ENCODE results near the gene MVD.
"Not testable (repeated sequence)": the region's sequence is repeated elsewhere in the genome, so short reads cannot be mapped to it uniquely, and the experiment has no call there.

The MVD gene

GRCh38 chr16:88681084-88681680 lies 18.3 kb upstream of the MVD start:
- DNase-seq, result peak; percentile 22

DNA sequence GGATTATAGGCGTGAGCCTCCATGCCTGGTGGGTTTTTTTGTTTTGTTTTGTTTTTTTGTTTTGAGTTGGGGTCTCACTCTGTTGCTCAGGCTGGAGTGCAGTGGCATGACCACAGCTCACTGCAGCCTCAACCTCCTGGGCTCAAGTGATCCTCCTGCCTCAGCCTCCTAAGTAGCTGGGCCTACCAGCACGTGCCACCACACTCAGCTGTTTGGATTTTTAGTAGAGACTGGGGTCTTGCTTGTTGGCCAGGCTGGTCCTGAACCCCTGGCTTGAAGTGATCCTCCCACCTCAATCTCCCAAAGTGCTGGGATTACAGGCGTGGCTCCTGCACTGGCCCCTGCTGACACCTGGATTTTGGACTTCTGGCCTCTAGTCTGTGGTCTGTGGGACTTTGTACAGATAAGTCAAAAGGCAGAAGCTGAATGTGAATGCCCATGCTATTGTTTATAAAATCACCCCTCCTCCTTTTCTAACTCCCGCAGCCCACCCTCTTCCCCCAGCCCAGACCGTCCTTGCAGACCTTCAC lies 17.7 kb upstream of the MVD start:
- no peak for DNase-seq

DNA sequence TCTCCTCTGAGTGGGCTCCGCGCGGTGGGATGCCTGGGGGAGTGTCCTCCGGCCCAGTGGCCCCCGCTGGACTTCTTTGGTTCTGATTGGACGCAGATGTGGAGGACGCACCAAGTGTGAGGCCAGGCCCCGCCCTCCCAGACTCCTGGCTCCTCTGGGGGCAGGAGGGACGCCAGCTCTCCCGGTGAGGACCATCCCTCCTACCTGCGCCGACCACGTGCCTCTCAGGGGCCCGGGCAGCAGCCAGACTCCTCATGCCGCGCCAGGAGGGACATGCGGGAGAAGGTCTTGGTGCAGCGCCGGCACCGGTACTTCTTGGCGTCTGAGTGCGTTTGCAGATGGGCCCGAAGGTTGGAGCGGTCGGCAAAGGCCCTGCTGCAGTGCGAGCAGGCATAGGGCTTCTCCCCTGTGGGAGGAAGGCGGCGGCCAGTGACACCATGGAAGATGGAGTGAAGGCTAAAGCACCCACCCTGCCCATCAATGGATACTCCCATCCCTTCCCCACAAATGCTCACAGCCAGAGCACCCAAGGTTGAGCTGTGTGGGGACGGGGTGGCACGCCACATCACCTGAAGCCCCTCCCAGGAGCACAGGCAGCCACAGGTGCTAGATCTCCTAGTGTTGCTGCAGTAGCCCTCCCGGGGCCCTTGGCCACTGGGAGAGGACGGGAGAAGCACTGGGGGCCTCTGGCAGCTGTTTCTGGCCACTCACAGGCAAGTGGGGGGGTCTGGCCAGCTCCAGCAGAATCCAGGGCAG lies 15.5 kb upstream of the MVD start:
- DNase-seq, result no peak

DNA sequence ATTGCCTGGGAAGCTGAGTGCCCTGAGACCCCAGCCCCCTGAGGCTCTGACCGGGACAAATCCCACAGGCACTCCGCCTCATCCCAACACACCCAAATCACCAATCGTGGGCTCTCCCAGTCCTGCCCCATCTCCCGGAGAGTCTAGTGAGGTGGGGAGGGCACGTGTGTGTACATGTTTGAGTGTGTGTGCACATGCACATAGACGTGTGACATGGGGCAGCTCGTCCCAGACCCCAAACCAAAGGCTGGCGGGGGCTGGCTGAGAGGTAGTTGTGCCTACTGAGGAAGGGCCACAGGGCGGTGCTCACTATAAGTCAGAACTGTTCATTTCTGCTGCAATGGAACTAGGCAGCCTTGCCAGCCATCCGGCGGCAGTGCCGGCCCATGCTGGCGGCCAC lies 14.8 kb upstream of the MVD start:
- no peak for DNase-seq

DNA sequence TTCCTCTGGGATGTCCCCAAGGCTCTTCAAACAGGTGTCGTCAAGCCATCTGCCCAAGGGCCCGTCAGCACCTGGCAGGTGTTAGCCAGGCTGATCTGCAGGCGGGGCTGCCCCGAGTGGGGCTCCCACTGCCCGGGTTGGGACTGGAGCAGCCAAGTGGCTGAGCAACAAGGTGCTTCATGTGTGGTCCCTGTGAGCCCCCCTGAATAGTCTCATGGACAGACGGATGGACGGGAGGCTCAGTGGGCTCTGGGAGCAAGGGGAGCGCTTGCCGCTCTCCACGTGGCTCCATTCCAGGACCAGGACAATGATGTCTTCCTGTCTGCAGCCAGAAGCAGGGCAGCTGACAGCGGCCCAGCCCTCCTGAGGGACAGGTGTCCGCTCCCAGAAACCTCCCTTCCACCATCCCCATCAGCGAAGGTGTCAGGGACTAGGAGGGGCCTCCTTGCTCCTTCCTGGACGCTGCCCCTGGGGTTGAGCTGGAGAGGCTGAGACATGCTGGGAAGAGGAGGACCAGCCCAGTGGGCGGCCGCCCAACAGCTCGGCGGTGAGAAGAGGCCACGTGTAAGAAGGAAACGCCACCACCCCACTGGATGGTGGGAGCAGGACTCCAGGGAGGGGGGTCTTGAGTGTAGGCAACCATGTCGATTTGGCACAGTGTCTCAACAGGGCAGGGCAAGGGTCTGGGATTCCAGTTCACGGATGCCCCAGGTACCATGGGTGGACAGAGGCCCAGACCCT lies 13.8 kb upstream of the MVD start:
- DNase-seq, result no peak

DNA sequence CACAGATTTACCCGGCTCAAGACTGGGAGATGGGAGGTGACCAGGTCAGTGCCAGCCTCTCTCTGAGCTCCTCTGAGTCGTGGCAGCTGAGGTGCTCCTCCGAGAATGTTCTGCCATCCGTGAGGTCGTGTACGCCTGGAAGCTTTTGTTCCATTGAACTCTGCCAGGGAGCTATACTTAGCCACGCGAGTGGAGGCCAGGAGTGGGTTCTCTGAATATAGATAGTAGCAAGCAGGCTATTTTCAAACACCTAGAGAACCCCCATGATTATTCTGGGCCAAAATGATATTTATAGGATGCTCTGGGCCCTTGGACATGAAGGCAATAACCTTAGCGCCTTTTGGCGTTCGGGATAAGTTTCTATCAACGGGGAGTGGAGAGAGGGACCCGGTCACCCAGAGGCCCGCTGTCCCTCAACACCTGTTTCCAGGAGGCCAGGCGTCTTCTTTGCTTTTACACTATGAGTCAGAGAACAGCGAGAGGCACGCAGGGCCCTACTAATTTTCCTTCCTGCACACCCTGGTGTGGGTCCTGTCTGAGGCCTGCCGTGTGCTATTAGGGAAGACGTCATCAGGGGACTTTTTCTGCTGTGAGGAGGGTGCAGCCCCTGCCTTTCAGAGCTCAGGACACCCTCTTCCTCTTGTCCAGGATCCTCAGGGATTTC lies 11.0 kb upstream of the MVD start:
- no peak for DNase-seq

GRCh38 chr16:88672776-88673175 lies 9.9 kb upstream of the MVD start:
- no peak for DNase-seq

GRCh38 chr16:88671806-88672205 lies 8.9 kb upstream of the MVD start:
- no peak for DNase-seq

- DNase-seq, result no peak
These were observed 7.1 kb upstream of the MVD start for GRCh38 chr16:88669980-88670379.

GRCh38 chr16:88669493-88669892 lies 6.6 kb upstream of the MVD start:
- not testable (repeated sequence) for DNase-seq

DNA sequence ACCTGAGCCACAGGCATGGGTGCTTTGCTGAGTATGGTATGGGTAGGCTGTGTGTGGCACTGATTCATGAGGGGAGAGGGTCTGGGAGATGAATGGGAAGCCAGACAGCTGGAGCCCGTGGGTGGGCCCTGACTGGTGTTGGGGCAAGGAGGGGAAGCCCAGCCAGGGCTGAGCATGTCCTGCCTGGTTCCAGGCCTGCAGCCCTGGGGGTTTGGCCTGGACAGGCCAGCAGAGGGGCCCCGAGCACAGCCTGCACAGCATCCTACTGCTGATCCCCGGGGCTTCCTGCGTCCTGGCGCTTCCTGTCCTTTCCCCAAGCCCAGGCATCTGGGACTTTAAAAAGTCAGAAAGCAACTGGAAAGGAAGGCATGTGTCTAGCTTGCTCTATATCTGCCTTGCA lies 4.6 kb upstream of the MVD start:
- no peak for DNase-seq

- no peak for DNase-seq
These were observed 2.7 kb upstream of the MVD start for GRCh38 chr16:88665570-88665969.

DNA sequence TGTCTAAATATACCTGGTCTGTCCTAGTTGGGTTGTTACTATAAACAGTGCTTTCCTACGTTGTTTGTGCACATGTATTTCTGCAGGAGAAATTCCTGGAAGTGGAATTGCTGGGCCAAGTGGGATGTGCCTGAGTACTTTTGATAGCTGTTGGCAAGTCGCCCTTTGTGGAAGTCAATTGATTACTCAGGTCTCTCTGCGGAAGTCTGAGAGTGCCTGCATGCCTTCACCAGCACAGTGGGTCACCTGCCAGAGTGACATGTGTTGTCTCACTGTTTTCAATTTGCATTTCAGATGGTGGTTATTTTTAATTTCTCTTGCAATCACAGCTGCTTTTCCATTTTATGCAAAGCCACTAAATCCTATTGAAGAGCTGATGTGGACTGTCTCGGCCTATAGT lies 2.3 kb upstream of the MVD start:
- no peak for DNase-seq

DNA sequence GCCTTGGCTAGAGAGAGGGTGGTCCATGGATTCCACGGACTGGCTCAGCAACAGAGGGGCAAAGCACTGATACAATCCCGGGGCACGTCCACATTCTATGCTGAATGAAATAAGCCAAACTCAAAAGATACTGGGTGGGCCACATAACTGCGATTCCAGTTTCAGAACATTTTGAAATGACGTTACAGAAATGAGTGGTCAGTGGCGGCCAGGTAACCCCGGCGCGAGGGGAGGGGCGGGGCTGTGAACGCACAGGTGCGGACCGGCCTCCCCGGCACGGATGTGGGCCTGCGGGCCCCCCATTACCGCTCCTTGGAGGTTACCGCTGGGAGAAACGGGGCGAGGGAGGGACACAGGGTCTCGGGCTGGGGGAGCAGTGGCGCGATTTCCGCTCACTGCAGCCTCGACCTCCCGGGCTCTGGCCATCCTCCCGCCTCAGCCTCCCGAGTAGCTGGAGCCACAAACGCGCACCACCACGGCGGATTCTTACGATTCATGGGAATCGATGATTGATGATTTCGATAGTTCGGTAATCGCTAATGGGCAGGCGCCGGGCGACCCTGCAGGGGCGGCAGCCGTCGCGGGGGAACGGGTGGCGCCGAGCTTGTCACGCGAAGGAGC lies 559 bp downstream of the MVD start:
- no peak for DNase-seq

DNA sequence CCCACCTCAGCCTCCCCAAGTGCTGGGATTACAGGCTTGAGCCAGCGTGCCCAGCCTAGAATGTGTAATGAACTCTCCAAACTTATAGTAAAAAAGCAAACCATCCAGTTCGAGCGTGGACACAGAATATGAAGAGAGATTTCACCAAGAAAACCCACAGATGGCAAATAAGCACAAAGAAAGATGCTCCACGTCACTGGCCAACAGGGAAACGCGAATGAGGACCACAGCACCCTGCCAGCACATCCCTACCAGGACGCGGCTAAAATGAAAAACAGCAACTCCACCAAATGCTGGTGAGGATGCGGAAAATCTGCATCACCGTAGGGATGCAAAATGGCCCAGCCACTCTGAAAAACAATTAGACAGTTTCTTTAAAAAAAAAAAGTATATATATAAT lies 1.4 kb downstream of the MVD start:
- DNase-seq, result no peak

DNA sequence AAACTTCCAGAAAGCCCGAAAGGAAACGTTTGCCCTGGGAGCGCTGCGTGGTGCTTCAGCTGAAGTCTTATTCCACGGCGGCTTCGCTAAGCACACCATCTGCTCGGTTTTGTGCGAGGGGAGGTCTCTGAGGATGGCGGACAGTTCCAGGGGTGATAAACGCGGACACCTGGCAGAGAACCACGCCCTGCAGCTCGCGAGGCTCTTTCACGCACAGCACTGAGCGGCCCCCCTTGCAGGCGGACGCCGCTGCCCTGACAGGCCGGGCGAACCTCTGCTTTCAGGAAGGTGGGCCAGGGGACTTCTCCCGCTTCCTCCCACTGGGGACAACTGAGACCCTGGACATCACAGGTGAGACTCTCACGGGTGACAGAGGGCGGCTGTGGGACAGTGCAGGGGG lies 3.7 kb downstream of the MVD start:
- DNase-seq, result no peak

DNA sequence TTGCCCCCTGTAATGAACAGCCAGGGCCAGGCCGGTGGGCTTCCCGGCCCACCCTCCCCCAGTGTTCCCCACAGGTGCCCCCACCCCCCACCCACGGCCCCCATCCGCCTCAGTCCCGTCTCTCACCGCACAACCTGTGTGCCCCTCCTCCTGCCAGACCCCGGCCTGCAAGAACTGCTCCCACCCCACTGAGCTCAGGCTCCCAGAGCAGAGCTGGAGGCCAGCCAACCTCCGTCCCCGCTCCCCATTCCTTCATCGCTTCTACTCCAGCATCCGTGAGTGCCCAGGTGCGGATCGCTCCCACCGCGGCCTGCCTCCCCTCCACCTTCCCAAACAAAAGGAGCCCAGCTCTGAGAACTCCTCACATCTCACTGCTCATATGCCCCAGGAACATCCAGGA lies 4.2 kb downstream of the MVD start:
- no peak for DNase-seq

DNA sequence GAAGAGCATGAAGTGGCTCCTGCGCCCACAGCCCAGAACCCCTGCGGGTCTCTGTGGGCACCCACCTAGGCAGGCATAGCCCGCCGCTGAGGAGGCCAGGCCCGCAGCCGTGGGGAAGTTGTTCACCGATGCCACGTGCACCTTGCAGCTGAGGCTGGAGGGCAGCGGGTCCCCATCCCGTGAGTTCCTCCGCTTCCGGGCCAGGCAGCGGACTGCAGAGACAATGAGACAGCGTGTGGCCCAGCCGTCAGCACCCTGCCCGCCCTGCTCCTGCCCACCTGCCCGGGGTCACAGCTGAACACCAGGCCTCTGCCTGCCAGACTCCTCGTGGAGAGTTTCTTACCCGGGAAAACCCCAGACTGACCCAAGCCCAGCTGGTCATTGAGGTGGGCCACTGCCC lies 5.5 kb downstream of the MVD start:
- no peak for DNase-seq

GRCh38 chr16:88656291-88656980 lies 6.5 kb downstream of the MVD start:
- DNase-seq, result no peak

DNA sequence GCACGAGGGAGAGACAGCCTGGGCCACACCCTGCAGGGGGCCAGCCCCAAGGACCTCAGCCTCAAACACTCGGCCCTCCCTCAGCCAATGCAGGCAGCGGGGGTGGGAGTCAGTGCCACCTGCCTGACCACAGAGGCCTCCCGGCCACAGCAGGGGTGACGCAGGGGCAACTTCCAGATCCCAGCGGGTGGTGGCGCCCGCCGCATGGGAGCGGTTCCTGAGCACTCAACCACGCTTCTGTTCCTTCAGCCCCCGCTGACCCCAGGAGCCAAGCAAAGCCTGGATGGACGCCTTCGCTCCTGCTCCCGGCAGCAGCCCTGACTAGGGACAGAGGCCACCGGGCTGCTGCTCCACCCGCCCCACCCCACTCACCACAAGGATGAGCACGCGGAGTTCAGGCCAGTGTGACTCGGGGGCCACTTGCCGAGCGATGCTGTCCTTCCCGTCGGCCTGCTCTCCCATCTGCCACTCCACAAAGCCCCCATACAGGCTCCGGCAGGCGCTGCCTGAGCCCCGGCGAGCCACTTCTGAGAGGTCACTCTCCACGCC lies 7.1 kb downstream of the MVD start:
- DNase-seq, result no peak

DNA sequence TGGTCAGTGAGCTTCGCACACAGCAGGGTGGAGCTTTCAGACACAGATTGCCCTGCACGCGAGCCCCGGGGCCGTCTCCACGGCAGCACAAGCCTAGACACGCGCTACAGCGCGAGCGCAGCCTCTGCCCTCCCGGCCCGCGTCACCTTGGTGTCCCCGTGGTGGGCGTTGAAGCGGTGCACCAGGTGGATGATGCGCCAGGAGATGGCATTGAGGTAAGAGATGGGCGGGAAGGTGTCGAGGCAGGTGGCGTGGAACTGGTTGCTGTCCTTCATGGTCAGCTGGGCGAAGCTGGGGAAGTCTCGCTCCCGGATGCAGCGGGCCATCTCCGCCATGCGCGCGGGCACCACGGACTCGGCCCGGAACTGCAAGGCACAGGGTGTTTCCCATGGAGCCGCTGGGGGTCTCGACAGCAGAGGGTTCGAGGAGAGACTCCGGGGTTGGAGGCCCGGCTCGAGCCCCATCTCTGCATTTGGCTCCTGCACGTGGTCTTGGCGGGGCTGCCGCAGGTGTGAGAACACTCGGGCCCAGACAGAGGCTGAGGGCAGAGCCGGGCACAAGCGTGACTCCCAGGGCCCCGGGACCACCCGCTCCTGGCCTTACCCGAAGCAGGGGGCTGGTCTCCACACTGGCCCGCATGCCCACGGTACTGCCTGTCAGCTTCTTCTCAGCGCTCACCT lies 7.7 kb downstream of the MVD start:
- no peak for DNase-seq
